Panc1 (cell line): Measurements from ENCODE around the gene NCBP2L. TPM values are rescaled to one million over a fixed set of nuclear protein-coding genes. Genes with fewer than 3 reads are reported as not detected.

Experiments
- ATAC-seq: fragments of 200-7000 bp; cut with Tn5 transposase; 2 replicates; pipeline ENCODE4 v1.9.1; 2020; ENCODE audit warnings: mild to moderate bottlenecking, moderate library complexity
- BruUV-seq: library from RNA; stranded (reverse); fragments of 400-500 nt; replicated peaks from 2 replicates; lab custom pipeline; 2021; lab: Mats Ljungman, UMichigan
- CTCF ChIA-PET: fragments of 300-600 bp; sonication (Branson Sonifier 250); formaldehyde crosslinking; loops from one replicate; lab custom pipeline; 2022; ENCODE audit warnings: antibody characterized with exemption; lab: Charles Lee
- POLR2A ChIA-PET: fragments of 300-600 bp; sonication (Branson Sonifier 250); formaldehyde crosslinking; loops from one replicate; lab custom pipeline; 2022; ENCODE audit warnings: antibody characterized with exemption; lab: Charles Lee
- DNase-seq: peaks from one replicate; pipeline ENCODE4 v3.0.0-alpha.2; 2010; ENCODE audit warnings: low read depth, low spot score
- H3K27ac ChIP-seq: 2 replicates; pipeline ENCODE4 v1.5.1; 2011; ENCODE audit warnings: mild to moderate bottlenecking, low read length, inconsistent platforms
- H3K27me3 ChIP-seq: fragments of 200-500 bp; sonication (Bioruptor generic); 2 replicates; pipeline ENCODE4 v1.6.0; 2014; ENCODE audit warnings: low read length, inconsistent platforms; ENCODE audit not compliant: control insufficient read depth, insufficient read depth
- H3K36me3 ChIP-seq: fragments of 200-500 bp; sonication (Bioruptor generic); 2 replicates; pipeline ENCODE4 v1.5.1; 2014; ENCODE audit warnings: inconsistent platforms, mild to moderate bottlenecking, low read length, moderate library complexity; ENCODE audit not compliant: control insufficient read depth, insufficient read depth
- H3K4me1 ChIP-seq: 2 replicates; pipeline ENCODE4 v1.5.1; 2011; ENCODE audit warnings: inconsistent platforms, mild to moderate bottlenecking, low read length, moderate library complexity; ENCODE audit not compliant: control insufficient read depth, insufficient read depth
- H3K4me3 ChIP-seq, 2 experiments: 2 replicates each; pipeline ENCODE4 v1.5.1; 2011 to 2012; ENCODE audit warnings: low read depth in 2 of 2, low read length in 2 of 2, mild to moderate bottlenecking in 2 of 2, inconsistent platforms in 1 of 2, moderate library complexity in 1 of 2
- H3K9me3 ChIP-seq: fragments of 200-500 bp; sonication (Bioruptor generic); 2 replicates; pipeline ENCODE4 v1.5.1; 2014; ENCODE audit warnings: low read depth, mild to moderate bottlenecking, inconsistent platforms, low read length, moderate library complexity; ENCODE audit not compliant: control insufficient read depth, insufficient read depth
- CTCF ChIP-seq: fragments of 450-650 bp; IDR thresholded peaks from 2 replicates; pipeline ENCODE4 v1.5.1; 2017; ENCODE audit warnings: mild to moderate bottlenecking
- POLR2AphosphoS5 ChIP-seq: IDR thresholded peaks from 2 replicates; pipeline ENCODE4 v1.6.1; 2012; ENCODE audit warnings: mild to moderate bottlenecking, low read depth, low read length, moderate library complexity
- SIN3A ChIP-seq: IDR thresholded peaks from 2 replicates; pipeline ENCODE4 v1.6.1; 2012; ENCODE audit warnings: low read depth, mild to moderate bottlenecking, low read length, moderate library complexity, borderline replicate concordance; ENCODE audit not compliant: insufficient read depth
- TCF7L2 ChIP-seq: IDR thresholded peaks from 2 replicates; pipeline ENCODE4 v1.6.1; 2011; ENCODE audit warnings: mild to moderate bottlenecking, low read depth, low read length, inconsistent platforms
- in situ Hi-C: cut with HindIII; loops from 2 replicates; pipeline ENCODE4 v1.10.0; 2016; ENCODE audit warnings: low sequenced_read_pairs, low pct_unique_long_range_greater_than_20kb
- intact Hi-C: fragments of 100-400 bp; cut with micrococcal nuclease; formaldehyde crosslinking; loops from one replicate; pipeline ENCODE4 v1.10.0; 2022; ENCODE audit not compliant: unreplicated experiment
- total RNA-seq: library from RNA; stranded (reverse); gene quantifications from one replicate; pipeline ENCODE4 v1.2.1, GENCODE V29; 2021; ENCODE audit not compliant: unreplicated experiment
- TF ChIP-seq, protein P1 (sequence below), 2 experiments: IDR thresholded peaks; 2 replicates each; pipeline ENCODE4 v1.6.1; 2011 to 2012; ENCODE audit warnings: low read depth in 2 of 2, control low read depth in 1 of 2, low read length in 1 of 2, mild to moderate bottlenecking in 1 of 2, moderate library complexity in 1 of 2; ENCODE audit not compliant: insufficient read depth in 1 of 2

The NCBP2L gene
- total RNA-seq, 1 experiment from 2014 or later: not detected

DNA sequence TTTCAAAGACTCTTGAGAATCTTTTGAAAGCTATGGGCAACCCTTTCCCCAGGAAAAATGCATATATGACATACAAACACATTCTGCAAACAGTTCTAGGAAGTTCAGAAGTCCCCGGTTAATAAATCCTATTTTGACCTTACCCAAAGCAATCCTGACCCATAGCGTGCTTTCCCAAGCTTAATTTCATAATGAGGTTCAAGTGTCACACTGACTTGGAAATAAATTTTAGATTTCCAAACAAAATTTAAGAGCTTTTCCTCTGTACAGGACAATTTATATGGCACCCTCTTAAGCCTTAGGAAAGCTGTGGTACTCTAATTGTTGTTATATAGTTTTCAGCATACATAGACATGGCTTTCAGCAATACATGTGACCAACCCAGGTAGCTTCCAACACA, 59.4 kb downstream of the NCBP2L start:
- Histone ChIP-seq H3K36me3 (no peaks in the 10 kb centered on the region), H3K4me1 (peaks cover 3% of the 10 kb centered on the region; the same call in 1 of the 2 replicates), H3K9me3 (no peaks in the 10 kb centered on the region), H3K4me3 (no peak overlapping the region), H3K27ac (no peak overlapping the region), H3K27me3 (no peaks in the 10 kb centered on the region)
- in situ Hi-C loops: no loop called here
- TF ChIP-seq SIN3A (no peak), POLR2AphosphoS5 (no peak), TCF7L2 (no peak), CTCF (no peak)
- CTCF ChIA-PET: no interaction called here
- POLR2A ChIA-PET: no interaction called here
- ATAC-seq (no peak), DNase-seq (no peak)
- BruUV-seq: no TSS peak
- intact Hi-C loops: no loop called here

GRCh38 chrX:107840971-107841370, 63.4 kb downstream of the NCBP2L start:
- no peak for ATAC-seq
- Histone ChIP-seq H3K9me3 (no peaks in the 10 kb centered on the region), H3K4me3 (no peak overlapping the region), H3K27ac (no peak overlapping the region), H3K36me3 (no peaks in the 10 kb centered on the region), H3K27me3 (no peaks in the 10 kb centered on the region), H3K4me1 (no peaks in the 10 kb centered on the region)
- POLR2A ChIA-PET: no interaction called here
- intact Hi-C loops: no loop called here
- DNase-seq: no peak
- in situ Hi-C loops: no loop called here
- TF ChIP-seq CTCF (no peak), TCF7L2 (no peak), POLR2AphosphoS5 (no peak), SIN3A (no peak)
- TF ChIP-seq, protein P1, sequence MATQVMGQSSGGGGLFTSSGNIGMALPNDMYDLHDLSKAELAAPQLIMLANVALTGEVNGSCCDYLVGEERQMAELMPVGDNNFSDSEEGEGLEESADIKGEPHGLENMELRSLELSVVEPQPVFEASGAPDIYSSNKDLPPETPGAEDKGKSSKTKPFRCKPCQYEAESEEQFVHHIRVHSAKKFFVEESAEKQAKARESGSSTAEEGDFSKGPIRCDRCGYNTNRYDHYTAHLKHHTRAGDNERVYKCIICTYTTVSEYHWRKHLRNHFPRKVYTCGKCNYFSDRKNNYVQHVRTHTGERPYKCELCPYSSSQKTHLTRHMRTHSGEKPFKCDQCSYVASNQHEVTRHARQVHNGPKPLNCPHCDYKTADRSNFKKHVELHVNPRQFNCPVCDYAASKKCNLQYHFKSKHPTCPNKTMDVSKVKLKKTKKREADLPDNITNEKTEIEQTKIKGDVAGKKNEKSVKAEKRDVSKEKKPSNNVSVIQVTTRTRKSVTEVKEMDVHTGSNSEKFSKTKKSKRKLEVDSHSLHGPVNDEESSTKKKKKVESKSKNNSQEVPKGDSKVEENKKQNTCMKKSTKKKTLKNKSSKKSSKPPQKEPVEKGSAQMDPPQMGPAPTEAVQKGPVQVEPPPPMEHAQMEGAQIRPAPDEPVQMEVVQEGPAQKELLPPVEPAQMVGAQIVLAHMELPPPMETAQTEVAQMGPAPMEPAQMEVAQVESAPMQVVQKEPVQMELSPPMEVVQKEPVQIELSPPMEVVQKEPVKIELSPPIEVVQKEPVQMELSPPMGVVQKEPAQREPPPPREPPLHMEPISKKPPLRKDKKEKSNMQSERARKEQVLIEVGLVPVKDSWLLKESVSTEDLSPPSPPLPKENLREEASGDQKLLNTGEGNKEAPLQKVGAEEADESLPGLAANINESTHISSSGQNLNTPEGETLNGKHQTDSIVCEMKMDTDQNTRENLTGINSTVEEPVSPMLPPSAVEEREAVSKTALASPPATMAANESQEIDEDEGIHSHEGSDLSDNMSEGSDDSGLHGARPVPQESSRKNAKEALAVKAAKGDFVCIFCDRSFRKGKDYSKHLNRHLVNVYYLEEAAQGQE (IDR thresholded peaks at IDR 0.05; ENCODE audit: insufficient read depth in 1 of 2, low read depth in 2 of 2, low read length in 1 of 2): no peak
- no TSS peak for BruUV-seq
- CTCF ChIA-PET: no interaction called here
